ENCODE data around the gene INVS.

DNA sequence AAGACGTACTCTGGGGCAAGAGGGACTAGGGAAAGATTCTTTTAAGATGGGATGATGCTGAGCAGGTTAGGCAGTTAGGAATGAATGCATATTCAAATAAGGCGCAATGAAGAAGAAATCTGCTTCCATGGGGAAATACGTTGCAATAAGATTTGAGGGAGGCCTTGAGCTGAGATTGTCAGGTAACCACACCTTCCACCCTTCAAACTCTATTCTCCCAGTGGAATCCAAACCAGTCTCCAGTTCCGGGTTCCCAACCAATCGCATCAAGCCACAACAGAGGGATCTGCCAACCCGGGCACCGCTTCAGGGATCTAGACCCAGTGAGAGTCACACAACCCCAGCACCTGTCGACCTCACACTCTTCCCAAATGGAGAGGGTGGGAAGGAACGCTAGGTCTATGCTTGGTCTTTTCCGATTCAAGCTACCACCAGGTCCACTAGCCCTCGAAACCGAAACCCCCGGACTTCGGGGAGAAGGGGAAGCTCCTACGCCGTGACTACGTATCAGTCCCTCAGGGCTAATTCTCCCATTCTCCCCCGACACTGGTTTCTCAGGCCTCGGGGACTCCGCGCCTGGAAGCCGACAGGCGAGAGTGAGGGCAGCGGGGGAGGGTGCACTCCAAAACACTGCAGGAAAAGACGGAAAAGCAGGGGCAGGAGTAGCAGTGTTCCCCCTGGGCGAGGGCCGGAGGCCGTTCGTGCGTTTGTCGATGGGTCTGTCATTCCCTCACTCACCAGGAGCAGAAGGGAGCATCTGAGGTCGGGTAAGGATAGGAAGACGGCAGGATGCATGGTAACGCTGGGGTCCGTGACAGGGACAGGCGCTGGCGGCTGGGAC is 777 bp upstream of the INVS start:
- TF ChIP-seq GATA2 (CRISPR knock-in tag; IDR thresholded peaks at IDR 0.05) (no peak), SIN3A (IDR thresholded peaks at IDR 0.05; ENCODE audit: borderline replicate concordance, low read depth, low read length) (no peak), POLR2AphosphoS5 (IDR thresholded peaks at IDR 0.05; ENCODE audit: low read depth, low read length) (no peak), YY1 (IDR thresholded peaks at IDR 0.05; ENCODE audit: low read depth) (no peak), EP300 (IDR thresholded peaks at IDR 0.05; ENCODE audit: borderline replicate concordance in 1 of 2, low read depth in 1 of 2, low read length in 1 of 2) (no peak), RAD21 (IDR thresholded peaks at IDR 0.05; ENCODE audit: low read length) (no peak), RCOR1 (IDR thresholded peaks at IDR 0.05; ENCODE audit: low read length) (no peak), JUND (IDR thresholded peaks at IDR 0.05) (no peak)
- TF ChIP-seq, protein P1, sequence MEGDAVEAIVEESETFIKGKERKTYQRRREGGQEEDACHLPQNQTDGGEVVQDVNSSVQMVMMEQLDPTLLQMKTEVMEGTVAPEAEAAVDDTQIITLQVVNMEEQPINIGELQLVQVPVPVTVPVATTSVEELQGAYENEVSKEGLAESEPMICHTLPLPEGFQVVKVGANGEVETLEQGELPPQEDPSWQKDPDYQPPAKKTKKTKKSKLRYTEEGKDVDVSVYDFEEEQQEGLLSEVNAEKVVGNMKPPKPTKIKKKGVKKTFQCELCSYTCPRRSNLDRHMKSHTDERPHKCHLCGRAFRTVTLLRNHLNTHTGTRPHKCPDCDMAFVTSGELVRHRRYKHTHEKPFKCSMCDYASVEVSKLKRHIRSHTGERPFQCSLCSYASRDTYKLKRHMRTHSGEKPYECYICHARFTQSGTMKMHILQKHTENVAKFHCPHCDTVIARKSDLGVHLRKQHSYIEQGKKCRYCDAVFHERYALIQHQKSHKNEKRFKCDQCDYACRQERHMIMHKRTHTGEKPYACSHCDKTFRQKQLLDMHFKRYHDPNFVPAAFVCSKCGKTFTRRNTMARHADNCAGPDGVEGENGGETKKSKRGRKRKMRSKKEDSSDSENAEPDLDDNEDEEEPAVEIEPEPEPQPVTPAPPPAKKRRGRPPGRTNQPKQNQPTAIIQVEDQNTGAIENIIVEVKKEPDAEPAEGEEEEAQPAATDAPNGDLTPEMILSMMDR (IDR thresholded peaks at IDR 0.05): no peak
- TF ChIP-seq, protein P2, sequence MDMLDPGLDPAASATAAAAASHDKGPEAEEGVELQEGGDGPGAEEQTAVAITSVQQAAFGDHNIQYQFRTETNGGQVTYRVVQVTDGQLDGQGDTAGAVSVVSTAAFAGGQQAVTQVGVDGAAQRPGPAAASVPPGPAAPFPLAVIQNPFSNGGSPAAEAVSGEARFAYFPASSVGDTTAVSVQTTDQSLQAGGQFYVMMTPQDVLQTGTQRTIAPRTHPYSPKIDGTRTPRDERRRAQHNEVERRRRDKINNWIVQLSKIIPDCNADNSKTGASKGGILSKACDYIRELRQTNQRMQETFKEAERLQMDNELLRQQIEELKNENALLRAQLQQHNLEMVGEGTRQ (IDR thresholded peaks at IDR 0.05; ENCODE audit: borderline replicate concordance, low read depth, low read length): no peak
- TF ChIP-seq, protein P3, sequence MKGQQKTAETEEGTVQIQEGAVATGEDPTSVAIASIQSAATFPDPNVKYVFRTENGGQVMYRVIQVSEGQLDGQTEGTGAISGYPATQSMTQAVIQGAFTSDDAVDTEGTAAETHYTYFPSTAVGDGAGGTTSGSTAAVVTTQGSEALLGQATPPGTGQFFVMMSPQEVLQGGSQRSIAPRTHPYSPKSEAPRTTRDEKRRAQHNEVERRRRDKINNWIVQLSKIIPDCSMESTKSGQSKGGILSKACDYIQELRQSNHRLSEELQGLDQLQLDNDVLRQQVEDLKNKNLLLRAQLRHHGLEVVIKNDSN (IDR thresholded peaks at IDR 0.05; ENCODE audit: borderline replicate concordance, low read depth): no peak
- TF ChIP-seq, protein P4, sequence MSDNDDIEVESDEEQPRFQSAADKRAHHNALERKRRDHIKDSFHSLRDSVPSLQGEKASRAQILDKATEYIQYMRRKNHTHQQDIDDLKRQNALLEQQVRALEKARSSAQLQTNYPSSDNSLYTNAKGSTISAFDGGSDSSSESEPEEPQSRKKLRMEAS (IDR thresholded peaks at IDR 0.05; ENCODE audit: low read depth): no peak

Data from SK-N-SH (cell line).